Rectal smooth muscle tissue (tissue), 1 donor: Measurements from ENCODE around the gene SHANK1.

Source experiments
- H3K27ac ChIP-seq: one replicate; pipeline ENCODE4 v1.7.0; 2013; ENCODE audit warnings: low read depth, low read length, inconsistent platforms
- H3K27me3 ChIP-seq: one replicate; pipeline ENCODE4 v1.7.0; 2013; ENCODE audit warnings: low read length; ENCODE audit not compliant: control insufficient read depth, insufficient read depth
- H3K36me3 ChIP-seq: one replicate; pipeline ENCODE4 v1.7.0; 2013; ENCODE audit warnings: low read length; ENCODE audit not compliant: control insufficient read depth, insufficient read depth
- H3K4me1 ChIP-seq: one replicate; pipeline ENCODE4 v1.7.0; 2013; ENCODE audit warnings: low read length; ENCODE audit not compliant: control insufficient read depth, insufficient read depth
- H3K4me3 ChIP-seq: one replicate; pipeline ENCODE4 v1.7.0; 2013; ENCODE audit warnings: low read length
- H3K9ac ChIP-seq: one replicate; pipeline ENCODE4 v1.7.0; 2013; ENCODE audit warnings: low read length

The SHANK1 gene

GRCh38 chr19:50640368-50640767, 79.2 kb downstream of the SHANK1 start:
- no peak overlapping the region for H3K4me3 ChIP-seq
- no peaks in the 10 kb centered on the region for H3K4me1 ChIP-seq
- H3K36me3 ChIP-seq, result no peaks in the 10 kb centered on the region
- peaks cover 13% of the 10 kb centered on the region for H3K27me3 ChIP-seq
- no peak overlapping the region for H3K9ac ChIP-seq
- H3K27ac ChIP-seq, result no peak overlapping the region

- Histone ChIP-seq H3K4me1 (no peaks in the 10 kb centered on the region), H3K27me3 (peaks cover 13% of the 10 kb centered on the region), H3K36me3 (no peaks in the 10 kb centered on the region), H3K9ac (no peak within 1 kb of the TSS), H3K4me3 (peak within 1 kb of the TSS; percentile 48), H3K27ac (no peak within 1 kb of the TSS)
Observed at GRCh38 chr19:50639121-50640112, 80.2 kb downstream of the SHANK1 start, which contains the start of gene SYT3. Gene SYT3, minus strand, starts transcription at chr19:50639881. Its CDS starts 2,470 bp downstream, at chr19:50637411.

GRCh38 chr19:50638600-50638999, 81.0 kb downstream of the SHANK1 start:
- H3K27ac ChIP-seq, result no peak overlapping the region
- H3K36me3 ChIP-seq, result no peaks in the 10 kb centered on the region
- peaks cover 13% of the 10 kb centered on the region for H3K27me3 ChIP-seq
- no peaks in the 10 kb centered on the region for H3K4me1 ChIP-seq
- H3K4me3 ChIP-seq, result no peak overlapping the region
- H3K9ac ChIP-seq, result no peak overlapping the region

GRCh38 chr19:50636317-50637085, 83.1 kb downstream of the SHANK1 start:
- no peak overlapping the region for H3K9ac ChIP-seq
- no peaks in the 10 kb centered on the region for H3K4me1 ChIP-seq
- peaks cover 13% of the 10 kb centered on the region for H3K27me3 ChIP-seq
- H3K27ac ChIP-seq, result no peak overlapping the region
- no peak overlapping the region for H3K4me3 ChIP-seq
- H3K36me3 ChIP-seq, result no peaks in the 10 kb centered on the region

- no peak overlapping the region for H3K4me3 ChIP-seq
- no peaks in the 10 kb centered on the region for H3K4me1 ChIP-seq
- no peaks in the 10 kb centered on the region for H3K36me3 ChIP-seq
- no peak overlapping the region for H3K27ac ChIP-seq
- peaks cover 9% of the 10 kb centered on the region for H3K27me3 ChIP-seq
- H3K9ac ChIP-seq, result no peak overlapping the region
Observed at GRCh38 chr19:50633973-50634372, 85.6 kb downstream of the SHANK1 start.

GRCh38 chr19:50633359-50633758, 86.2 kb downstream of the SHANK1 start:
- H3K27ac ChIP-seq, result no peak overlapping the region

GRCh38 chr19:50632151-50632835, 87.3 kb downstream of the SHANK1 start:
- H3K4me3 ChIP-seq, result no peak overlapping the region
- H3K27me3 ChIP-seq, result peaks cover 7% of the 10 kb centered on the region
- H3K4me1 ChIP-seq, result no peaks in the 10 kb centered on the region
- no peak overlapping the region for H3K9ac ChIP-seq
- H3K36me3 ChIP-seq, result no peaks in the 10 kb centered on the region
- no peak overlapping the region for H3K27ac ChIP-seq

More at GRCh38 chr19:50633359-50633758, 86.2 kb downstream of the SHANK1 start:
- Histone ChIP-seq H3K36me3 (no peaks in the 10 kb centered on the region), H3K27me3 (peaks cover 6% of the 10 kb centered on the region), H3K4me3 (no peak overlapping the region), H3K4me1 (no peaks in the 10 kb centered on the region), H3K9ac (no peak overlapping the region)

- Histone ChIP-seq H3K9ac (no peak overlapping the region), H3K27me3 (peaks cover 2% of the 10 kb centered on the region), H3K36me3 (no peaks in the 10 kb centered on the region), H3K4me1 (no peaks in the 10 kb centered on the region), H3K27ac (no peak overlapping the region), H3K4me3 (no peak overlapping the region)
Observed at GRCh38 chr19:50629801-50630200, 89.8 kb downstream of the SHANK1 start.

- Histone ChIP-seq H3K9ac (no peak overlapping the region), H3K36me3 (no peaks in the 10 kb centered on the region), H3K4me1 (no peaks in the 10 kb centered on the region), H3K4me3 (no peak overlapping the region), H3K27ac (no peak overlapping the region), H3K27me3 (peaks cover 2% of the 10 kb centered on the region)
Observed at GRCh38 chr19:50629194-50629593, 90.4 kb downstream of the SHANK1 start.

GRCh38 chr19:50628551-50628950, 91.1 kb downstream of the SHANK1 start:
- no peak overlapping the region for H3K27ac ChIP-seq
- peaks cover 2% of the 10 kb centered on the region for H3K27me3 ChIP-seq
- no peak overlapping the region for H3K9ac ChIP-seq
- H3K4me3 ChIP-seq, result no peak overlapping the region
- no peaks in the 10 kb centered on the region for H3K36me3 ChIP-seq
- H3K4me1 ChIP-seq, result no peaks in the 10 kb centered on the region

- Histone ChIP-seq H3K27me3 (peaks cover 2% of the 10 kb centered on the region), H3K4me3 (no peak overlapping the region), H3K36me3 (no peaks in the 10 kb centered on the region), H3K27ac (no peak overlapping the region), H3K9ac (no peak overlapping the region), H3K4me1 (no peaks in the 10 kb centered on the region)
Observed at GRCh38 chr19:50628146-50628545, 91.5 kb downstream of the SHANK1 start.

- peaks cover 2% of the 10 kb centered on the region for H3K27me3 ChIP-seq
- H3K4me1 ChIP-seq, result no peaks in the 10 kb centered on the region
- H3K9ac ChIP-seq, result no peak overlapping the region
- H3K4me3 ChIP-seq, result no peak overlapping the region
- no peaks in the 10 kb centered on the region for H3K36me3 ChIP-seq
- no peak overlapping the region for H3K27ac ChIP-seq
Observed at GRCh38 chr19:50626795-50627194, 92.8 kb downstream of the SHANK1 start.
